Thyroid gland (tissue), 4 donors: ENCODE data around the gene GPR157. TPM values are rescaled to one million over a fixed set of nuclear protein-coding genes. Genes with fewer than 3 reads are reported as not detected.
"Not testable (repeated sequence)": the region's sequence is repeated elsewhere in the genome, so short reads cannot be mapped to it uniquely, and the experiment has no call there.

ENCODE experiments used
- DNase-seq, 2 donors: peaks; one replicate each; pipeline ENCODE4 v3.0.0-alpha.2; 2019
- H3K27ac ChIP-seq, 3 donors: fragments of 200-600 bp; sonication (generic); 1 replicate in 2 of 3; 2 replicates in 1 of 3; pipeline ENCODE4 v1.5.1; 2016 to 2019; ENCODE audit warnings: mild to moderate bottlenecking in 1 of 3, moderate library complexity in 1 of 3
- H3K27me3 ChIP-seq: fragments of 200-600 bp; sonication (generic); one replicate; pipeline ENCODE4 v1.5.1; 2019
- H3K36me3 ChIP-seq, 2 donors: fragments of 200-600 bp; sonication (generic); one replicate each; pipeline ENCODE4 v1.5.1; 2016 to 2019
- H3K4me1 ChIP-seq, 2 donors: fragments of 200-600 bp; sonication (generic); one replicate each; pipeline ENCODE4 v1.5.1; 2017 to 2019
- H3K4me3 ChIP-seq, 3 donors: fragments of 200-600 bp; sonication (generic); replicated peaks in 1 of 3; 1 replicate in 2 of 3; 2 replicates in 1 of 3; pipeline ENCODE4 v1.5.1; 2016; ENCODE audit warnings: mild to moderate bottlenecking in 1 of 3
- H3K9me3 ChIP-seq: fragments of 200-600 bp; sonication (generic); one replicate; pipeline ENCODE4 v1.5.1; 2017
- CTCF ChIP-seq, 6 experiments: fragments of 200-600 bp in 3 of 6; fragments of 450-650 bp in 3 of 6; sonication (generic) in 3 of 6; IDR thresholded peaks; one replicate each; pipeline ENCODE4 v1.5.1; 2016 to 2019; ENCODE audit warnings: antibody characterized with exemption in 6 of 6, mild to moderate bottlenecking in 2 of 6, inconsistent platforms in 1 of 6, moderate library complexity in 1 of 6
- POLR2A ChIP-seq, 2 donors: fragments of 450-650 bp; IDR thresholded peaks; one replicate each; pipeline ENCODE4 v1.6.1; 2017; ENCODE audit warnings: antibody characterized with exemption in 2 of 2, mild to moderate bottlenecking in 2 of 2, moderate library complexity in 1 of 2
- whole genome bisulfite sequencing, 2 donors: methylation state at CpG; one replicate each; pipeline ENCODE4 v1.1.5; 2017; 5-methylcytosine and 5-hydroxymethylcytosine counted together
- intact Hi-C: fragments of 100-400 bp; cut with DNase I; formaldehyde crosslinking; loops from one replicate; pipeline ENCODE4 v1.15.1; 2023
- total RNA-seq, 4 donors: library from RNA; depleted of rRNA; stranded (reverse); fragments of >200 nt; gene quantifications; one replicate each; pipeline ENCODE4 v1.2.3, GENCODE V29; 2016

GPR157 gene
- total RNA-seq, 4 donors from 2014 or later, result 5.6 to 10.4 (median 7.3) TPM

- 31 to 46% methylated on average over 18 to 19 of the region's 19 CpGs for WGBS, 2 donors
- H3K9me3 ChIP-seq, result no peaks in the 10 kb centered on the region
- H3K4me1 ChIP-seq, result peaks cover 24 to 25% of the 10 kb centered on the region in 2 donors
- peak overlapping the region; percentile 70 to 87 (median 74) for H3K27ac ChIP-seq
- DNase-seq, result peak; percentile 84 to 85
- TF ChIP-seq POLR2A (IDR thresholded peaks at IDR 0.05) (no peak), CTCF (IDR thresholded peaks at IDR 0.05) (no peak)
- H3K36me3 ChIP-seq, result no peaks in the 10 kb centered on the region
- H3K27me3 ChIP-seq, result no peaks in the 10 kb centered on the region
- H3K4me3 ChIP-seq, result peak overlapping the region in 1 of 3 donors; percentile 48
- intact Hi-C loops, result no loop called here
Observed at GRCh38 chr1:9127395-9128165, 1.3 kb downstream of the GPR157 start.

GRCh38 chr1:9126511-9126910 is 2.4 kb downstream of the GPR157 start:
- no peak for DNase-seq
- no peaks in the 10 kb centered on the region for H3K36me3 ChIP-seq
- no peak for TF ChIP-seq CTCF (IDR thresholded peaks at IDR 0.05)
- TF ChIP-seq POLR2A (IDR thresholded peaks at IDR 0.05), result no peak
- intact Hi-C loops, result no loop called here
- peak overlapping the region; percentile 65 to 87 (median 70) for H3K27ac ChIP-seq
- 54 to 56% methylated on average over 2 of the region's 2 CpGs for WGBS, 2 donors
- no peaks in the 10 kb centered on the region for H3K9me3 ChIP-seq
- H3K4me3 ChIP-seq, result no peak overlapping the region
- peaks cover 32% of the 10 kb centered on the region in 2 donors for H3K4me1 ChIP-seq
- H3K27me3 ChIP-seq, result no peaks in the 10 kb centered on the region

GRCh38 chr1:9125847-9126246 is 3.1 kb downstream of the GPR157 start:
- intact Hi-C loops, H3K27ac ChIP-seq, H3K27me3 ChIP-seq, H3K4me3 ChIP-seq, H3K9me3 ChIP-seq, H3K36me3 ChIP-seq: not testable (repeated sequence)
- H3K4me1 ChIP-seq, result peaks cover 32% of the 10 kb centered on the region in 2 donors
- 73 to 77% methylated on average over 9 of the region's 9 CpGs for WGBS, 2 donors
- DNase-seq, result peak in 1 of 2 donors; percentile 21

- H3K27me3 ChIP-seq, result no peaks in the 10 kb centered on the region
- H3K4me1 ChIP-seq, result peaks cover 32 to 36% of the 10 kb centered on the region in 2 donors
- no peak overlapping the region for H3K27ac ChIP-seq
- H3K4me3 ChIP-seq, result no peak overlapping the region
- TF ChIP-seq POLR2A (IDR thresholded peaks at IDR 0.05), result no peak
- TF ChIP-seq CTCF (IDR thresholded peaks at IDR 0.05), result no peak
- DNase-seq, result no peak
- 74 to 83% methylated on average over 4 of the region's 4 CpGs for WGBS, 2 donors
- intact Hi-C loops, result no loop called here
- no peaks in the 10 kb centered on the region for H3K36me3 ChIP-seq
- H3K9me3 ChIP-seq, result no peaks in the 10 kb centered on the region
Observed at GRCh38 chr1:9125325-9125724, 3.6 kb downstream of the GPR157 start.

- H3K9me3 ChIP-seq, DNase-seq, H3K27ac ChIP-seq, intact Hi-C loops, H3K36me3 ChIP-seq, H3K27me3 ChIP-seq, H3K4me3 ChIP-seq: not testable (repeated sequence)
- peaks cover 33 to 45% of the 10 kb centered on the region in 2 donors for H3K4me1 ChIP-seq
- 92% methylated on average over 8 of the region's 8 CpGs for WGBS, 2 donors
Observed at GRCh38 chr1:9124389-9124788, 4.5 kb downstream of the GPR157 start.

- H3K27me3 ChIP-seq, DNase-seq, H3K4me3 ChIP-seq, intact Hi-C loops, H3K27ac ChIP-seq, H3K9me3 ChIP-seq, H3K36me3 ChIP-seq: not testable (repeated sequence)
- 97 to 98% methylated on average over 2 of the region's 2 CpGs for WGBS, 2 donors
- H3K4me1 ChIP-seq, result peaks cover 34 to 48% of the 10 kb centered on the region in 2 donors
Observed at GRCh38 chr1:9123665-9124064, 5.2 kb downstream of the GPR157 start.
